ENCODE results near the gene ZMIZ1.

DNA sequence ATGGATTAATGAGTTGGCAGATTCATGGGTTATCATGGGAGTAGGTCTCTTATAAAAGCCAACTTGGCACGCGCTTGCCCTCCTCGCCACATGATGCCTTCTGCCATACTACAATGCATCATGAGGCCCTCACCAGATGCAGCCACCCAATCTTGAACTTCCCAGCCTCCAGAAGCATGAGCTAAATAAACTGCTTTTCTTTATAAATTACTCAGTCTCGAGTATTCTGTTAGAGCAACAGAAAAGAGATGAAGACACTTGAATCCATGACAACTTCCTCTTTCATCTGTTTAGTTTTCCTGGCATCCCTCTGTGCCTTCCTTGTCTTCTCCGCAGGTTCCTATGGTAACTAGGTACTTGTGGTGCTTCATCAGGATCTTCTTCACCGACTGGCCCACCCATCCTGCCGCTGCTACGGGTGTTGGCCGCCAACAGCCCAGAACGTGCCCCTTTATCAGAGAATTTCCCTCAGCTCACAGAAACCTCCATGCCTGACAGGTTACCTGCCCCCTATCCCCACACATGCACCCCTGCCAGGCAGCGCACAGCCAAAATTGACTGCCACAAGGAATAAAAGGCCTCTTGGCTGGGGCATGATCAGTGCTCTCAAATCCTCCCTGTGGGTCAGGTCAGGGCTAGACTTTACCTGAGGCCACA is 250.5 kb downstream of the ZMIZ1 start:
- no peak for TF ChIP-seq EP300 (conservative IDR thresholded peaks at IDR 0.05; ENCODE audit: poor library complexity, severe bottlenecking)
- TF ChIP-seq, protein P1, sequence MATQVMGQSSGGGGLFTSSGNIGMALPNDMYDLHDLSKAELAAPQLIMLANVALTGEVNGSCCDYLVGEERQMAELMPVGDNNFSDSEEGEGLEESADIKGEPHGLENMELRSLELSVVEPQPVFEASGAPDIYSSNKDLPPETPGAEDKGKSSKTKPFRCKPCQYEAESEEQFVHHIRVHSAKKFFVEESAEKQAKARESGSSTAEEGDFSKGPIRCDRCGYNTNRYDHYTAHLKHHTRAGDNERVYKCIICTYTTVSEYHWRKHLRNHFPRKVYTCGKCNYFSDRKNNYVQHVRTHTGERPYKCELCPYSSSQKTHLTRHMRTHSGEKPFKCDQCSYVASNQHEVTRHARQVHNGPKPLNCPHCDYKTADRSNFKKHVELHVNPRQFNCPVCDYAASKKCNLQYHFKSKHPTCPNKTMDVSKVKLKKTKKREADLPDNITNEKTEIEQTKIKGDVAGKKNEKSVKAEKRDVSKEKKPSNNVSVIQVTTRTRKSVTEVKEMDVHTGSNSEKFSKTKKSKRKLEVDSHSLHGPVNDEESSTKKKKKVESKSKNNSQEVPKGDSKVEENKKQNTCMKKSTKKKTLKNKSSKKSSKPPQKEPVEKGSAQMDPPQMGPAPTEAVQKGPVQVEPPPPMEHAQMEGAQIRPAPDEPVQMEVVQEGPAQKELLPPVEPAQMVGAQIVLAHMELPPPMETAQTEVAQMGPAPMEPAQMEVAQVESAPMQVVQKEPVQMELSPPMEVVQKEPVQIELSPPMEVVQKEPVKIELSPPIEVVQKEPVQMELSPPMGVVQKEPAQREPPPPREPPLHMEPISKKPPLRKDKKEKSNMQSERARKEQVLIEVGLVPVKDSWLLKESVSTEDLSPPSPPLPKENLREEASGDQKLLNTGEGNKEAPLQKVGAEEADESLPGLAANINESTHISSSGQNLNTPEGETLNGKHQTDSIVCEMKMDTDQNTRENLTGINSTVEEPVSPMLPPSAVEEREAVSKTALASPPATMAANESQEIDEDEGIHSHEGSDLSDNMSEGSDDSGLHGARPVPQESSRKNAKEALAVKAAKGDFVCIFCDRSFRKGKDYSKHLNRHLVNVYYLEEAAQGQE (IDR thresholded peaks at IDR 0.05; ENCODE audit: borderline replicate concordance): no peak
